ENCODE data around the gene PSMD6.

- TF ChIP-seq CTCF (IDR thresholded peaks at IDR 0.05; ENCODE audit: insufficient read depth, low read length, poor library complexity, severe bottlenecking) (no peak), EZH2phosphoT487 (conservative IDR thresholded peaks at IDR 0.05; ENCODE audit: low read length) (no peak)
These were observed 53.4 kb downstream of the PSMD6 start for GRCh38 chr3:63969876-63970275.
